TTC549 (cell line): ENCODE results near the gene NEO1.

Source experiments
- FAIRE-seq: peaks from 2 replicates; lab custom pipeline; 2012; peaks lifted over from hg19 to GRCh38; lab: Jason Lieb, UNC

NEO1 gene

DNA sequence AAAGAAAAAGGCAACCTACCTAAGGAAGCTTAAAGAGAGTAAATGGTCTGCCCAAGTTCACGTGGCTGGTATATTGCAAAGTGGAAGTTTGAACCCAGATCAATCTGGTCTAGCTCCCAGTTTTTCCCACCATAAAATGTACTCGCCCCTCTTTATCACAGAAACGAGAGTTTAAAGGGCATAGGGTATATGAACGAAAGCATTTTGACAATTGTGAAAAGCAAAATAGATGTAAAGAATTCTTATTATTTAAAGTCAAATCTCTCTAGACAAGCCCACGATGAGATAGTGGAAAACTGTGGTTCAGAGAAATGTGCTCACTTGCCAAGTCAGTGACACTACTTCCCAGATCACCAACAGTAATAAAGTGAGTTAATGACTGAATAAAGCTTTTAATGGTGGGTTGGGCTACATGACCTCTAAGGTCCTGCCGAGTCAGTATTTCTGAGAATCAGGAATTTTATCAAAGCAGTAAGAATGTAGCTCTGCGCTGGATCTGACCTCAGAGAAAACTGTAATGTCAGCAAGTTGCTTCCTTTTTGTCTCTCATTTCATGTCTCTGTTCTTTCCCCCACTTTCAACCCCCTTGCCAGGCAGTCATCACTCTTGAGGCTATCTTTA lies 23.3 kb upstream of the NEO1 start:
- FAIRE-seq = no peak

GRCh38 chr15:73030122-73030679 lies 22.1 kb upstream of the NEO1 start:
- no peak for FAIRE-seq

GRCh38 chr15:73031648-73032047 lies 20.6 kb upstream of the NEO1 start:
- FAIRE-seq = no peak

GRCh38 chr15:73033611-73034010 lies 18.7 kb upstream of the NEO1 start:
- no peak for FAIRE-seq

DNA sequence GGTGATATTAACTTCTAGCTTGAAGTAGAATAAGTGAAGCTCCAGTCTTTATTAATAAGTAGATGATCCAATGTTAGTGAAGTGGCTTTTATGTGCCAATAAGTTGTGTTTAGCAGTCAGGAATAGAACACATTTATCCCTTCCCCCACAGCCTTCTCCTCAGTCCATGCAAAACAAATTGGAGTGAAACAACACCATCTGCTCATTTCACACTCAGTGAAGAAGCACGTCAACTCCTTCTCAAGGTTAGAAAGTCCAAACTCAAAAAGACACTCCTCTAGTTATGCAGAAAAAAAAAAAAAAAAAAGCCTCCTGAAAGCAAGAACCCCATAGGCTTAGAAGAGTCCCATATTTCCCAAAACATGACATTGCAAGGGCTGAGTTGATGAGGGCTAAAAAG lies 18.0 kb upstream of the NEO1 start:
- FAIRE-seq = no peak

- no peak for FAIRE-seq
Observed at GRCh38 chr15:73035221-73035620, 17.0 kb upstream of the NEO1 start.

GRCh38 chr15:73038220-73038619 lies 14.0 kb upstream of the NEO1 start:
- no peak for FAIRE-seq

- FAIRE-seq = no peak
Observed at GRCh38 chr15:73046073-73046472, 6.2 kb upstream of the NEO1 start.

- FAIRE-seq = no peak
Observed at GRCh38 chr15:73047882-73048281, 4.4 kb upstream of the NEO1 start.

GRCh38 chr15:73048624-73049295 lies 3.5 kb upstream of the NEO1 start:
- no peak for FAIRE-seq

DNA sequence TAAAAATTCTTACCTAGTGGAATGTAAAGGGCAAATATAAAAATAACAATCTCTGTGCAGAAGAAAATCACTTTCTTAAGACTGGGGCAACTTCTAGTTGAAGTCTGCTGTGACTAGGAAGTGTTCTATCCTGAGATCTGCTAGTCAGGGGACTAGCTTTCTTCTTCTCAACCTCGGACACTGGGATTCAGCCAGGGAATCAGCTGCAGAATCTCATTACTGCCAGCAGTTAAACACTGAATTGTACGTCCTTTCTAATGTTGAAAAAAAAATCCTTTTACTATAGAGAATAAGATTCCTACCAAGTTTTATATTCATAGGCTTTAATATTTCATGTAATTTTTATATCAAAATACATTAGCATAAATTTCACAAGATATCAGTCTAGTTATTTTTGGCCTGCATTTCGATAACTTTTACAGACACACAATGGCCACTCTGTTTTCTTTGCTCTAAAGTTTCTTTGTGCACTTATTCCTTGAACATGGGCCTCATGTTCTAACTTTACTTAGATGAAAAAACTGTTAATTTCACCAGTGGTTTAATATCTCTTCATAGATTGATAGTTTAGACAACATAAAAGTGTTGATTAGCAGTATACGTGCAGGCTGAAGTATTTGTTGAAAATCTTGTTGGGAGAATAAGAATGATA lies 2.6 kb upstream of the NEO1 start:
- no peak for FAIRE-seq

DNA sequence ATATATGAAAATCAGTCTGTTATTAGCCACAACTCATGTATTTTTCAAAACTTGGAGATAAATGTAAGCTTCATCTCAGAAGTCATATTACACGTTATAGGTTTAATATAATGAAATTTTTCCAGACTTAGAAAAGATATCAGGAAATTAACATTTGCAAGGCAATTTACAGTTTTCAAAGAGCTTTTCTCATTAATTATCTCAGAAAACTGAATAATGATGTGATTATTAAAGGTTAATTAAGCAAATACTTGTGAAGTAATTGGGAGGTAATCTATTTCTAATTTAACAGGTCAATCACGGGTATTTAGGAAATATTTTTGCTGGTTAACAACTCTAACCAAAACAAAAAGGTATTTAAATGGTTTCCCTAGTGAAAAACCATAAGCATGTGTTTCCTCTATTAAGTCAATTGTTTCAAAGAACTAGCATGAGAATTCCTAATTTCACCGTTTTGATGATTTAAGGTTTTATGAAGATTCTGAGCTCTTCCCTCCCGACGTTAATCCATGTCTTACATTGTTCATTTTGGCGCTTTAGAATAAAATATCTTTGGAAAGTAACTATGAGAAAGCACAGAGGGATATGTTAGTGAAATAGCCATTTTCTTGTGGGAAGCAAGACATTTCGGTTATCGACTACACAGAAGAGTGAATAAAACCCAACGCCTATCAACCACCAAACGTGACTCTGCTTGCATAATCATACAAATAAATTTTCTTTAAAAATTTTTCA lies 1.5 kb upstream of the NEO1 start:
- no peak for FAIRE-seq

GRCh38 chr15:73051391-73051806 lies 864 bp upstream of the NEO1 start:
- FAIRE-seq = no peak

DNA sequence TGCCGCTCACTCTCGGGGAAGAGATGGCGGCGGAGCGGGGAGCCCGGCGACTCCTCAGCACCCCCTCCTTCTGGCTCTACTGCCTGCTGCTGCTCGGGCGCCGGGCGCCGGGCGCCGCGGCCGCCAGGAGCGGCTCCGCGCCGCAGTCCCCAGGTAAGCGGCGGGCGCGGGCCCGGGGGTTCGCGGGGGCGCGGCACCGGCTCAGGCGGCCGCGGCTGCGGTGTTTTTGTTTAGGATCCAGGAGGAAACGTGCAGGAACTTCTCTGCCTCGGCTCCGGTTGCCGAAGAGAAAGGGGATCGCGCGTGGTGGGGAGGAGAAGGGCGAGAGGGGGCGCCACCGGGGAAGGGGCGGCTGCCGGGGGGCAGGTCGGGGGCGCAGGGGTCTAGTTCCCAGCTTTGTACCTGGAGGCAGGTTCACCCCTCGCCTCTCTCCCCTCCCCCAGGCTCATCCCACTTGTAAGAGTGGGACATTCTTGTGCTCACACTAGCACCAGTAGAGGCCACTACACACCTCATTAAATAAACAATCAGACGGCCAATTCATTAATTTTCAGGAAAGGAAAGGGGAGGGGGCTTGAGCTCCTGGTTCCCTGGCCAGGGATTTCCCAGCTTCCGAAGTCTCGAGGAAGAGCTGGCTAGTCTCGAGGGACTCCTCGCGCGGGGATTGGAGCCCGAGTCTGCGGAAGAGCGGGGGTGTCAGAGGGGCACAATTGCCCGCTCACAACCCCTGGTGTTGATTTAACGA lies 562 bp downstream of the NEO1 start:
- FAIRE-seq = no peak

DNA sequence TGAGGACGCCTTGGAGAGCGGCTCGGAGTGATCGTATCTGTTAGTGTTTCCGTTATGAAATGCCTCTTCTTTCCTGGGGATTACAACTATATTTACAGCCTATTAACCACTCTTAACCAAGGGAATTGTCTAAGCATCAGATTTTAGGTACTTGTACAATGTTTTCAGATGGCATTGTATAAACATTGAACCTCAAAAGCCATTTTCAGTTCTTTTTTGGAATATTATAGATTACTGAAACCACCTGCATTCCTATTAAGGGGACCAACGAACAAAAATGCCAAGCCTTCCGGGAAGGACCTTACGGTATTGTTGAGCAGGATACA lies 1.1 kb downstream of the NEO1 start:
- FAIRE-seq = no peak

GRCh38 chr15:73054417-73054953 lies 2.2 kb downstream of the NEO1 start:
- no peak for FAIRE-seq

DNA sequence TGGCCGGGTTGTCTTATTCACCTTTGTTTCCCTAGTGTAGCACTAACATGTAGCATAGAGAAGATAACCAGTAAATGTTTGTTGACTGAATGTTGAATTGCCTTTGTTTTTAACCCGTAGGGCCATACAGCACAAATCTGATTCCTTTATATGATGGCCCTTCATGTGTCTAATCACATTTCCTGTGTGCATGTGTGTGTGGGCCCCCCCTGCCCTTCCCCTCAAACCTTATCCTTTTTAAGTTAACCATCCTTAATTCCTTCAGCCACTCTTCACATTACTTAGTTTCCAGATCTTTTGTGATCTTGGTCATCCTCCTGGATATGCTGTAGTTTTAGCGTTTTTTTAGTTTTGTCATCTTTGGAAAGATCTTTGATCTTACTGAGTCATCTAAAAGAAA lies 4.2 kb downstream of the NEO1 start:
- FAIRE-seq = no peak

DNA sequence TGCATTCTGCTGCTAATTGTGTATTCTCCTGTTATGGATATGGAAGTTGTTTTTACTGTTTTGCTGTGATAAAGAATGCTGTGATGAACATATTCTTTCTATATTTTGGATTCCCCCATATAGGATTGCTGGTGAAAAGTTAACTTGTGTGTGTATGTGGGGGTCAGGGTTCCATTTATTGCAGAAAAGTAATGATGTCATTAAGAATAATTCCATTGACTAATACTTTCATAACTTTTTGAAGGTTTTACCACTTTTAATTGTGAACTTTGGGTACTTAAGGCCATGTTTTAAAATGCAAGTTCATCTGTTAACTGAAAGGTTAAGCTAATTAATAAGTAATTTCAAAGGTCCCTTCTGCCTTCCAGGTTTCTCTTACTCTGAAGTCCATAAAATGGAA lies 6.2 kb downstream of the NEO1 start:
- no peak for FAIRE-seq

DNA sequence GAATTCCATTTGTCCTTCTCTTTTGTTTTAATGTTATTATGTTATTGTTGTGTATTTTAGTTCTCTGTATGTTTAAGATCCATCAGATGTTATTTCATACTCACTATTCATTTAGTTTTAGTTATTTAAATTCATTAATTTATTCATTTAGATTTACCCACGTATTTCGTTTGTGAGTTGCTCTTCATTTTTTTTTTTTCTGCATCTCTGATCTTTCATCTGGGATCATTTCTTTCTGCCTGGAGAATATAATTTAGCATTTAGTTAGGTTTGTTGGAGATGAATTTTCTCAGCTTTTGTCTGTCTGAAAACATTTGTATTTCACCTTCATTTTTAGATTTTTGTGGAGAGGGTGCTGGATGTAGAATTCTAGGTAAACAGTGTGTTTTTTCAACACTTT lies 12.9 kb downstream of the NEO1 start:
- no peak for FAIRE-seq

DNA sequence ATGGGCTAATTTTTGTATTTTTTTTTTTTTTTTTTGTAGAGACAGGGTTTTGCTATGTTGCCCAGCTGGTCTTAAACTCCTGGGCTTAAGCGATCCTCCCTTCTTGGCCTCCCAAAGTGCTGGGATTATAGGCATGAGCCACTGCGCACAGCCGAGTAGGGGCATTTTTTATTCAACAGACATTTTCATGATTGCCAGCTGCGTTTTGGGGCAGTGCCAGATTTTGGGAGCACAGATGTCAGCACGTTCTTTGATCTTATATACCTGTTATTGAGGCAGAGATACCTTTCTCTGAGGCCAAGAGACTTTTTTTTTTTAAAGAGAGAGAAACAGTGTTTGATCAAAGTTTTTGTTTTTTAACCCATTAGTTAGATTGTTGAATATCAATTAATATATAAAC lies 16.8 kb downstream of the NEO1 start:
- FAIRE-seq = no peak

GRCh38 chr15:73072894-73073293 lies 20.6 kb downstream of the NEO1 start:
- FAIRE-seq = no peak

DNA sequence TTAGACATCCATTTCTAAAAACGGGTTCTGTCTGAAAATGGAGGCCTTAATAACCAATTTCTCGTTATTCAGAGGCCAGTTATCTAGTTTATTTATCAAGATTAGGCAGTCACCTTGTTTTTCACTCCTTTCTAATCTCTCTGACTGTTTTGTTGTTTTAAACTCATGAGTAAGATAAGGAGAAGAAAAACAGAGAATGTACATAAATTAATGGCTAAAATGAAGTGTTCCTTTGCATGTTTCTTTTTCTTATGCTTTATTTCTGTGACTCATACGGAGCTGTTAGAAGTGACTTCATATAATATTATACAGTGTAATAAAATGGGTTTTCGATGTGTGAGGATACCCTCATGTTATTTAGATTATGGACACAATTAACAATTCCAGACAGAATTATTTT lies 22.0 kb downstream of the NEO1 start:
- FAIRE-seq = no peak
